ENCODE measurements around the gene SLC41A3.
A peak's percentile ranks its signal among the peaks of the same experiment; 100 is the strongest.
"Not testable (repeated sequence)": the region's sequence is repeated elsewhere in the genome, so short reads cannot be mapped to it uniquely, and the experiment has no call there.

SLC41A3 gene

DNA sequence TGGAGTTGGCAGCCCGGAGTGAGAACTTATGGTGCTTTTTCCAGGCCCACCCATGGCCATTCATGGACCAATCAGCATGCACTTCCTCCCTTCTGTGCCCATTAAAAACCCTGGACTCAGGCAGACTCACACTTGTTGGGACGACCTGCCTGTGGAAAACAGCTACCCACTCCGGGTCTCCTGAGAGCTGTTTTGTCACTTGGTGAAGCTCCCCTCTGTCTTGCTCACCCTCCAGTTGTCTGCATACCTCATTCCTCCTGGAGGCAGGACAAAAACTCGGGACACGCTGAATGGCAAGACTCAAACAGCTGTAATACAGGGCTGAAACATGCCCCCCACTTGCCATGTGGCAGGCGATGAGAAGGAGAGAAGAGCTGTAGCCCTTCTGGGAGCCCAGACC lies 79.7 kb downstream of the SLC41A3 start:
- no peak for DNase-seq (ENCODE audit: low read depth in 2 of 2, low spot score in 1 of 2)

DNA sequence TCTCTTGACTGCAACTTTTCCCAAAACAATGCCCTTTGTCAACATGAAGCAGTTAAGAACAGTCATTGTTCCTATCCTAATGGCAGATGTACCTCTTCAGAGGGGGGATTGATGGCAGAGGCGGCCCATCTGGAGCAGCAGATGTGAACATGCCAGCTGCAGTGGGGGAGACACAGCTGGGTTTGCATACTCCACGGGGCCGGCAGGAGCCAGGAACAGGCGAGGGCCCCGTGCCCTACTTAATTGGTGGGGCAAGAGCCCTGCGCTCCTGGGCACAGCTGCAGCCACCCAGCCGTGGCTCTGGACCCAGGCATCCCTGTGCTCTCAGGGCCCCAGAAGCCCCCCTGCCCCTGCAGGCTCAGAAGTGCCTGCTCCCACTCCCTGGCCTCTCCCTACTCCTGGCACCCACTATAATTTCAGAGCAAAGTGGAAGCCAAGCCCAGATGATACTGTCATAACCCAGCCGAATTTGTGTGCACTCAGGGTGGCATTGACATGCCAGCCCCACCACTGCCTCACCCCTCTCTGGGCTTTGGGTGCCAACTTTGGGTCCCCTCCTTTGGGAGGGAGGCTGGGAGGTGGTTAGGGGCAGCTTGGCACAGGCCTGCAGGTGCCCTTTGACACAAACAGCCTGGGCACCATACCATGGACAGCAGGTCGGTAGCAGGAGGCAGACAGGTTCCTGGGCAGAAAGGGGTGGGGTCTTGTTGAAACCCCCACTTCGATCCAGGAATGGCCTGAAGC lies 80.3 kb downstream of the SLC41A3 start:
- no peak for DNase-seq (ENCODE audit: low read depth in 2 of 2, low spot score in 1 of 2)

DNA sequence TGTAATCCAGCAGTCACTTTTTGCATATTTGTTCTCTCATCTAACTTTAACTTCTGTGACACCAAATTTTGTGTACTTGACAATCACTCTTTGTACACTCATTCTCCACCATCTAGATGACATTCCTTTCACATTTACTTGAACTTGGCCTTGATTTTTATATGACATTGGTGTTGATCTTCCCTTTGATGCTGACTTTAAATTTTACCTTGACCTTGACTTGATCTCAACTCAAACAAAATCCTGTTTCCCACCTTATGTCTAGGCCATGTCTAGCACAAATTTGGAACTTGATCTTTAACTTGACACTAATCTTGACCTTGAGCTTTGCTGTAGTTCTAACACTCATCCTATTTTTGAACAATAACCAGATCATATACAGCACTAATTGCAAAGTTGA lies 81.7 kb downstream of the SLC41A3 start:
- DNase-seq (ENCODE audit: low read depth in 2 of 2, low spot score in 1 of 2) = no peak

DNA sequence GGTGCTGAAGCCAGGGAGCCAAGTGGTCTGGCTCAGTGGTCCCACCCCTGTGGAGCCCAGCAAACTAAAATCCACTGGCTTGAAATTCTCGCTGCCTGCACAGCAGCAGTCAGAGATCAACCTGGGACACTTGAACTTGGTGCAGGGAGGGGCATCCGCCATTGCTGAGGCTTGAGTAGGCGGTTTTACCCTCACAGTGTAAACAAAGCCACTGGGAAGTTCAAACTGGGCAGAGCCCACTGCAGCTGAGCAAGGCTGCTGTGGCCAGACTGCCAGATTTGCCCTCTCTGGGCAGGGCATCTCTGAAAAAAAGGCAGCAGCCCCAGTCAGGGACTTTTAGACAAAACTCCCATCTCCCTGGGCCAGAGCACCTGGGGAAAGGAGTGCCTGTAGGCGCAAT lies 87.2 kb downstream of the SLC41A3 start:
- DNase-seq (ENCODE audit: low read depth in 2 of 2, low spot score in 1 of 2) = not testable (repeated sequence)

DNA sequence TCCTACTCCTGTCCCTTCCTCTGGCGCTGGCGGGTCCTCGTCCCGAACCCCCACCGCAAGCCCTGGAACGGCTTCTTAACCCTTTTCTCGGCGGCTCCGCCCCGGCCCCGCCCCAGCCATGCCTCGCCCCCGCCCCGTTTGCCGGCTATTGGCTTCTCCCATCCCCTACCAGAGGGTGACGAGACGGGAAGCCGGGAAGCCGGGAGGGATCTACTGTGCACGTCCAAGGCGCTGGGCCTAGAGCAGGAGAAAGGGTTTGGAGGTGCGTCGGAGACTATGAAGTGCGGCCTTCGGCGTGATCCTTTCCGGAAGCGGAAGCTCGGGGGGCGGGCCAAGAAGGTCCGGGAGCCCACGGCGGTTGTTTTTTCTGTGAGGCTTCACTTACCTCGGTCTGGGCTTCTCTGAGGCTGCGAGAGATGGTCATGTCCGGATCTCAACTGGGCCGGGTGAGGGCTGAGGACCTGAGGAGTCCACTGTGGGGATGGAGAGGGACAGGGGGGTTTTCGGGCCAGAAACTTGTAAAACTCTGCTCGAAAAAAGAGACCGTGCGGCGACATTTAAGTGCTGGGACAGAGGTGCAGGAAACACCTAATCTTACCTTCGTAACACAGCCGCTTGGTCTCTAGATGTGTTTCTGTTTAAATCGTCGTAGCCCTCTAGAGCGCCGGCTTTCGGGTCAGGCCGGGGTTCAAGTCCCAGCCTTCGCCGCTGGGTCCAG lies 93.5 kb downstream of the SLC41A3 start:
- peak; percentile 29 to 57 for DNase-seq (ENCODE audit: low read depth in 2 of 2, low spot score in 1 of 2)

DNA sequence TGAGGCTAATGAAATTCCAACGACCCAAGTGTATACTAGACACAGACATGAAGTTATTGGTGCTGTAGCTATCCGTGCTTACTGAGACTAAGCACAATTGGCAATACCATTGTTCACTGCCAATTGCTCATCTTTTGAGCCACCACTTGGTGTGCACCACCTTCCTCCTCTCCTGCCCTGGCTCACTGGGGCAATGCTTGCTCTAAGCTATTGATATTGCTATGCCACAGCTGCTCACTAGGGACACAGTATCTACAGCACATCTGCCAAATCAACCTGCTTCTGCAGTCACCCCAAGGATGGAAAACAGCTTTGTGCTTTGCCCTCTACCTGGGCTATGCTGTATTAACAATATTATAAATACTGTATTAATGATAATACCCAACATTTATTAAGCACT lies 99.0 kb downstream of the SLC41A3 start:
- DNase-seq (ENCODE audit: low read depth in 2 of 2, low spot score in 1 of 2) = not testable (repeated sequence)

DNA sequence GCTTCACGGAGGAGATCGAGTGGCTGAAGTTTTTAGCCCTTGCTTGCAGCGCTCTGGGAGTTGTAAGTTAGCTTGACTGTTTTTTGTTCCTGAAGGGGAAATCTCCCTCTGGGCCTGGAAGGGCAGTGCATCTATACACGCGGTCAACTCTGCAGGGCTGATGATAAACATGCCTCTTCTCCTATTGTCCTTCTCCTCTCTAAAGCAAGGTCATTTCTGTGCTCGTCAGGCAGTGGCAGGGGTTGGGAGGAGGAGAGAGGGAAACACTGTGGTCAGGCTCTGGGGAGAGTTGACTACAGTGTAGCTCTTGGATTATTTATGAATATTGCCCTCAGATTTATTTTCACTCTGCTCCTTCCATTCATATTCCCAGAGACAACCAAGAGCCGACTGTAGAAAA lies 106.8 kb downstream of the SLC41A3 start:
- not testable (repeated sequence) for DNase-seq (ENCODE audit: low read depth in 2 of 2, low spot score in 1 of 2)

DNA sequence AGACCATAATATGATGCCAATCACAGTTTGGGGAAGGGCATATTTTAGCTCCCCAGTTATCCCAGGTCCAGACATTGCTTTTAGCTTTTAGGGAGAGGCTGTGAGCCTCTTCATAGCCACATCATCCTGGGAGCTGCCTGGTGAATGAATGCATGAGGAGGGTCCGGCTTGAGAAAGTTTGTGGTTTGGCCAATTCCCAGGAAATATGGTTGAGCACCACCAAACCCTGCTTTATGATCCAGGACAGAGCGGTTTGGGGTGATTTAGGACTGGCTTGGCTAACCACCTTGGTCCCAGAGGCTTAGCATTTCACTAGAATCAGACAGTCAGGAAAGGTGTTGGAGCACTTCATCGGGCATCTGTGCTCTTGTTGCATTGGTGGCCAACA lies 107.9 kb downstream of the SLC41A3 start:
- not testable (repeated sequence) for DNase-seq (ENCODE audit: low read depth in 2 of 2, low spot score in 1 of 2)

DNA sequence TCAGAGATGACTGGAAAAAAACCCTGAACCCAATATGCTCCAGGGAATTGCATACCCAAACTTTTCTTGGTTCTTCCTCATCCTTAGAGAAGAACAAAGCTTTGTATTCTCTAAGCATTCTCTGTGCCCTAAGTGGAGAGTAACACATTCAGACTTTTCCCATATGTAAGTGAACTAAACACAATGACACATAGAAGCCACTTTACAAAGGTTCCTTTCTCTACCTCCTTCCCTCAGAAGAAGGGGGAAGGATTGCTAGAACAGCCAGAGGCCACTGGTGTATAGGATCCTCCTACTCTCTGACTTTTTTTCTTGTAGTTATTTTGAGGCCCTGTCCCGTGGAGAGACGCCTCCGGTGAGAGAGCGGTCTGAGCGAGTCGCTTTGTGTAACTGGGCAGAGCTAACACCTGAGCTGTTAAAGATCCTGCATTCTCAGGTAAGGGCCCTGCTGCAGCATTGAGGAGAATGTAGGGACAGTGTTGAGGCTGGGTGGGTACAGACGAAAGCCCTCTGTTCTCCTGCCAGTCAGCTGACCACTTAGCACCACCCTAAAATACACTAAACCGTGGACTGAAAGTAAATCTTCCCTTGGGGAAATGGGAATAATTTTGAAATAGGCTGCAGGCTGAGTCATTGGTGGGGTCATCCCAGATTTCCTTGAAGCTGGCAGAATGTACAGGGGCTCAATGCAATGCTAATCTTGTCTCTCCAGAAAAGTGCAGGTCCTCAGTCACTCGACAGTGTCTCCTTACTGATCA lies 108.5 kb downstream of the SLC41A3 start:
- not testable (repeated sequence) for DNase-seq (ENCODE audit: low read depth in 2 of 2, low spot score in 1 of 2)

DNA sequence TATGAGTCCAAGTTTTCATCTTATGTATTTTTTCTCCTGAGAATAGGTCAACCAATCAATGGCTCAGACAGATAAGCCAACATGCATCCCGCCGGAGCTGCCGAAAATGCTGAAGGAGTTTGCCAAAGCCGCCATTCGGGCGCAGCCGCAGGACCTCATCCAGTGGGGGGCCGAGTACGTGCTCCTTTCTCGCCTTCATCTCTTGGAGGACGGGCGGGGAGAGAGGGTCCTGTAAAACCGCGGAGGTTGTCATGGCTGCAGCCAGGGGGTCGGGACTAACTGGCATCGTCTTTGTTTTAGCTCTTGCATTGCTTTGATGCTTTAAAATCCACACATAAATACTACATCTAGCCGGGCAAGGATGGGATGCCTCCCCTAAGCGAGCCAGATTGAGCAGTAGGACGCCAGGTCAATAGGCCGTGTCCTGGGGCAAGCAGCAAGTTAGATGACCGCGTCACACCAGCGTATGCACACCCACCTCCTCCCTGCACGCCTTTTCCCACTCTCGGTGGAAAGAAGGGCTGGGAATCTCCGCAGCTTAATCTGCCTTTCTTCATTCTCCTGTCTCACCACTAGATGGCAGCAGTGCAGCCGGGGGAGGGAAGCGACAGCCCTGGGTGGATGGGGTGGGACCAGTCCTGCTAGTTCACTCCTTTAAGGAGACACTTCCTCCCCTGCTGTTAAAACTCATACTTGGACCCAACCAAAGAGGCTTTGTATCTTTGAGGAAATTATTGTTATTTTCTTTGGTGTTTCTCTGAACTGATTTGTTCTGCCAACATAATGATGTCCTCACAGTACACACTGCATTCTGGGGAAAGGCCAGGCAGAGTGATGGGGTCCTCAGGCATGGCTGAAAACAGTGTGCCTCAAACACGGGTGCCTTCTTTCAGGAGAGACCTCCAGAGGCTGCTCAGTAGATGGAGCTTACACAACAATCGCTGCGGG lies 111.7 kb downstream of the SLC41A3 start:
- peak in 1 of 2 donors; percentile 20 for DNase-seq (ENCODE audit: low read depth in 2 of 2, low spot score in 1 of 2)

DNA sequence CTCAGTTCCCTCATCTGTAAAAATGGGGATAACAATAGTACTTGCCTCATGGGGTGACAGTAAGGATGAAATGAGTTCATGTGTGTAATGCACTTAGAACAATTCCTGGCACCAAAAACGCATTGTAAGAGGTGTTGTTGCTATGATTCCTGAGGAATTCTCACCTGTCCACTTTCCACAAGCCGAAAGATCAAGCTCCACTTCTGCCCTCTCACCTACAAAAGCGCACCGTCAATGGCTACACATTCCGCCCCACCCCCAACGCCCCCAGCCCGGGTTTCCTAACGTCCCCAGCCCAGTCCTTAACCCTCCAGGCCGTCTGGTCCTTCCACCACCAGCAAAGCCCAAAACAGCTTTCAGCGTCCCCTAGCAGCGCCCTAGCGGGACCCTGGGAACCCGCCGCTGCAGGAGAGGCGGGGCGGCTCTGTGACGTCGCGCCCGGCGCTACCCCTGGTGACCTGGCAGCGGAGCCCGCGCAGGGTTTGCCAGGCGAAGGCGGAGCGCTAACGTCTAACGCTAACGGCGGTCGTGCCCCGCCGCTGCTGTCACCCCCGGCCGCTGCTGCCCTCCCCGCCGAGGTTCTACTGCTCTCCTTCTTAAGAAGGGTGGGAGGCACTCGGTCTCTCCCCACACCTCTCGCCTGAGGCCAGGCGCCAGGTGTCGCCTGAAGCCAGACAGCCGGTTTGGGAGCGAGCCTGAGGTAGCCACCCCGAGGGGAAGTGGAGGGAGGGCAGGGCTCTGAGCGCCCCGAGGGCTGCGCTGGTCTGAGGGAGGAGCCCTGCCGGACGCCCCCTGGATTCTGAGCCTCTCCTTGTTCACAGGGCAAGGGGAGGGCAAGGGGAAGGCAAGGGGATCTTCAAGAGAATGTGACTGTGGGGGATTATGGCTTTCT lies 115.0 kb downstream of the SLC41A3 start, which contains the start of gene ROPN1B:
TSS of gene ROPN1B (plus strand) at position 478 of the 892 bp plus-strand sequence. CDS start 2,877 bp downstream, outside the sequence.
- not testable (repeated sequence) for DNase-seq (ENCODE audit: low read depth in 2 of 2, low spot score in 1 of 2)

DNA sequence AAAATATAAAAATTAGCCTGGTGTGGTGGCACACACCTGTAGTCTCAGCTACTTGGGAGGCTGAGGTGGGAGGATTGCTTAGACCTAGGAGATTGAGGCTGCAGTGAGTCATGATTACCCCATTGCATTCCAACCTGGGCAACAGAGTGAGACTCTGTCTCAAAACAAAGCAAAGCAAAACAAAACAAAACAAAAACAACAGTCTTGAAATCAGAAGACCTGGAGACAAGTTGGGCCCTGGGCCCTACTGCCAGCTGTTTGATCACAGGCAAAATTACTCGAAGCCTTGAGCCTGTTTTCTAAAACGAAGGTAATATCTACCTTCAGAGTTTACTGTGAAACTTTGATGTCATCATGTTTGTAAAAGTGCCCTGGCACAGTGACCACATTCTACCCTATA lies 115.8 kb downstream of the SLC41A3 start:
- not testable (repeated sequence) for DNase-seq (ENCODE audit: low read depth in 2 of 2, low spot score in 1 of 2)

DNA sequence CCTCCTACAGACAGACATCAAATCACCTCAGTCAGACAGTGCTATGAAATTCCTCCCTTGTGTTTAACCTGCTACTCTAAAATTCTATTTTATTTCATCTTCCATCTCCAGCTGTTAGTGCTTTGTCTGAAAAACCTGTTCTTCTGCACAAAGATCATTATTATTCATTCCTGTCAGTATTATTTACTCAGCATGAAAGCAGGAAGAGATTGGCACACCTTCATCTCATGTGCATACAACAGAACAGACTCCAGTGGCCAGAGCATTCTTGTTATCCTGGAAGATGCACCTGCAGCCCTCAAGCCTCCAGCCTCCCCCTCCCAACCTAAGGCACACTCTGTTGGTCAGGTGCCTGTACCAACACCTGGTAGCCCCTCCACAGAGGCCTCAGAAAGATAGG lies 116.8 kb downstream of the SLC41A3 start:
- no peak for DNase-seq (ENCODE audit: low read depth in 2 of 2, low spot score in 1 of 2)

DNA sequence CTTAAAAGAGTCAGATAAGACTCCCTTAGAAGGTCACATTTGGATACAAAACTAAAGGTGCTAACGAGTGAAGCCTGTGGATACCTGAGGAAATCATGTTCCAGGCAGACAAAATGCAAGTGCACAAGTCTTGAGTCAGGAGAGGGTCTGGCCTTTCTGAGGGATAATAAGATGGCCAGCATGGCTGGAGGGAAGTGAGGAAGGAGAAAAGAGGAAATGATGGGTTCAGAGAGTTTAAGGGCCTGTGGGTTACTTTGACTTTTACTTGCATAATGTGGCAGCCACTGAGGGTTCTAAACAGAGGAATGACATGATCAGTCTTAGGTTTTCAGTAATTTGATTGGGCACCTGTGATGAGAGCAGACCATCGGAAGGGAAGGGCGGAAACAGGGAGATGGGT lies 118.4 kb downstream of the SLC41A3 start:
- no peak for DNase-seq (ENCODE audit: low read depth in 2 of 2, low spot score in 1 of 2)

DNA sequence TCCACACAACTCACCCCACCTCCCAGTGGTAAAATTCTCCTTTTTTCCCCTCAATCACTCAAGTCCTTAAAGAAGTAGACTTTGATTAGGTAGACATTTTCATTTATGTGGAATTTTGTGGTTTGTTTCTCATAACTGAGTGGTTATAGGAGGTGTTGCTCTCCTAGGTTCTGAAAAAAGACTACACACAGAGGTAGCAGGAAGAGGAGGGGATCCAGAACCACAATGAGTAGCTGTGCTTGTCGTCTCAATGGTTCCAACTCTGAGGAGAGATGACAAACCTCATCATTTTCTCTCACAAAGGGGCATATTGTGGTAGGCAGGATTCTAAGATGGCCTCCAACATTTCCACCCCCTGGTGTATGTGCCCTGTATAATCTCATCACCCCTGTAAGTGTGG lies 120.1 kb downstream of the SLC41A3 start:
- not testable (repeated sequence) for DNase-seq (ENCODE audit: low read depth in 2 of 2, low spot score in 1 of 2)

DNA sequence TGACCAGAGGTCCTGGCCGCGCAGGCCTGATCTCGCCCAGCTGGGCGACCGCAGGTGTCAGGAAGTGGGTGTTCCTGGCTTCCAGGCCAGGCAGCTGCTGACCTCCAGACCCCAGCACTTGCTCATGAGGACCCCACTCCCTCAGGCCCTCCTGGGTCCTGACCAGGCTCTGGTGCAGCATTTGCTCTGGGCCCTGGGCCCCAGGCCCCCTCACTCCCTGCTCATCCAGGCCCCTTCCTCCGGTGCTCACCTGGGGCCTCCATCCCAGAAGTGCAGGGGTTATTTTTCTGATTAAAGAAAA lies 122.7 kb downstream of the SLC41A3 start:
- DNase-seq (ENCODE audit: low read depth in 2 of 2, low spot score in 1 of 2) = no peak

DNA sequence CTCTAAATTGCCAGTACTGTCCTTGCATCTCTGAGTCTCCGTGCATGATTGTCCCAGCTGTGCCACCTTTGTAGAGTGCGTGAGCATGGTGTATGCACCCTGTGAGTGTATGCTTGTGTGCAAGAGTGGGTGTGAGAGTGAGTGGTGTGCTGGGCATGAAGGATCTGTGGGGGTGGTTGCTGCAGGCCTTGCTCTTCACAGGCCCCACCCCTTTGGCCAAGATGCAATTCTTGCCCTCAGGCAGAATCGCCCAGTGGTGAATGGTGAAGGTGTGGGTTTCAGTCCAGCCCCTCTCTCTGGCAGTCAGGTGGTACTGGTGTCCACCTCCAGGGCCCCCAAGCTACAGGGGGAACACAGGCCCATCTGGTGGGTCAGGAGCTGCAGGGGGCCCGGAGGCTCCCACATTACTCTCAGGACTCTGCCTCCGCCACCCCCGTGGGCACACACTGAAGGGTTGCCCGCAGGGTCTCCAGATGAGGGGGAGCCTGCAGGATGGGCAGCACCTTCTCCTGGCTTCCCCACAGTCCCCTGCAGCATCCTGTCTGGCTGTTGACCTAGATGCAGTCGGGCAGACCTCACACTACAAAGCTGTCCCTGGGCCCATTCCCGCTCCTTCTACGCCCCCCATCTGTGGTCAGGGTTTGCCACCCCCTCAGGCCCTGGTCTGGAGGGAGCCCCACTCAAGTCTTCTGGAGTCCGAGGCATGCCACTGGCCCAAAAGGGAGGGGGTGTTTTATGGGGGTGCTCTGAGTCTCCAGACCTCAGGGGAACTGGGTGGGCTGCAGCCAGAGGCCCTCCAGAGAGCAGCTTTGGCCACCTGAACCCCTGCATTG lies 123.3 kb downstream of the SLC41A3 start:
- DNase-seq (ENCODE audit: low read depth in 2 of 2, low spot score in 1 of 2) = no peak

DNA sequence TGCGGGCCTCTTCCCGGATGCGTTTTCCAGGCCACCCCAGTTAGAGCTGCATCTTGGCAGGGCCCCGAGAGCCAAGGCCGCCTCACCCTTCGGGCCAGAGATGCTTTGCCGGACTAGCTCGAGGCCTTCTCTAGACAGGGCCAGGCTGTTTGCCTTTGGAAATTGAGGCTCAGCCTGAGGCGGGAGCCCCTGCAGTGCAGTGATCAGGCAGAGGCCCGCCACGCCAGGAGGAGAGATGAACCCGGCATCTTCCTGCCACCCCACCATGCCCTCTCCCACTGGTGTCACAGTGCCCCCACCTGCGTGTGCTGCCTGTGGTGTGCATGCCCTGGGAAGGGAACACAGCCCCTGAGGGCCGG lies 123.9 kb downstream of the SLC41A3 start:
- DNase-seq (ENCODE audit: low read depth in 2 of 2, low spot score in 1 of 2) = no peak
